ENCODE results near the gene SLC10A6. TPM values are rescaled to one million over a fixed set of nuclear protein-coding genes. Genes with fewer than 3 reads are reported as not detected.

The SLC10A6 gene
- polyA plus RNA-seq, 2 of the 4 experiments (the other 2 are of a cell fraction), result not detected

GRCh38 chr4:86896596-86896995 lies 47.4 kb upstream of the SLC10A6 start:
- WGBS (ENCODE audit: missing lambda C conversion rate), result 32% methylated on average over 4 of the region's 4 CpGs
- Histone ChIP-seq H3K4me2 (no peak overlapping the region), H3K4me3 (no peak overlapping the region), H3K9me3 (no peaks in the 10 kb centered on the region), H3K27ac (no peak overlapping the region), H3K4me1 (no peaks in the 10 kb centered on the region)
- TF ChIP-seq RAD21 (conservative IDR thresholded peaks at IDR 0.05 in 1 of 2, IDR thresholded peaks at IDR 0.05 in 1 of 2), result no peak
- TF ChIP-seq, protein P1, sequence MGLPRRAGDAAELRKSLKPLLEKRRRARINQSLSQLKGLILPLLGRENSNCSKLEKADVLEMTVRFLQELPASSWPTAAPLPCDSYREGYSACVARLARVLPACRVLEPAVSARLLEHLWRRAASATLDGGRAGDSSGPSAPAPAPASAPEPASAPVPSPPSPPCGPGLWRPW (IDR thresholded peaks at IDR 0.05), result no peak
- no peak for TF ChIP-seq ESRRA (IDR thresholded peaks at IDR 0.05; ENCODE audit: borderline replicate concordance, low read length)
- TF ChIP-seq CHD2 (IDR thresholded peaks at IDR 0.05; ENCODE audit: low read length, partially characterized antibody), result no peak
- no peak for TF ChIP-seq RFX5 (IDR thresholded peaks at IDR 0.05)
- no peak for TF ChIP-seq KDM1A (IDR thresholded peaks at IDR 0.05; ENCODE audit: low read depth)
- ChIA-PET POLR2A (no interaction called here), CTCF (interaction anchor here (0.6 to 2.6 kb wide), 6 partner anchors 327 to 1100 kb away, joined by 3 to 22 read pairs (median 4); no protein-coding TSS in a partner anchor)
- DNase-seq (ENCODE audit: low read depth in 1 of 2, low spot score in 1 of 2) (no peak), ATAC-seq (no peak), FAIRE-seq (no peak)

DNA sequence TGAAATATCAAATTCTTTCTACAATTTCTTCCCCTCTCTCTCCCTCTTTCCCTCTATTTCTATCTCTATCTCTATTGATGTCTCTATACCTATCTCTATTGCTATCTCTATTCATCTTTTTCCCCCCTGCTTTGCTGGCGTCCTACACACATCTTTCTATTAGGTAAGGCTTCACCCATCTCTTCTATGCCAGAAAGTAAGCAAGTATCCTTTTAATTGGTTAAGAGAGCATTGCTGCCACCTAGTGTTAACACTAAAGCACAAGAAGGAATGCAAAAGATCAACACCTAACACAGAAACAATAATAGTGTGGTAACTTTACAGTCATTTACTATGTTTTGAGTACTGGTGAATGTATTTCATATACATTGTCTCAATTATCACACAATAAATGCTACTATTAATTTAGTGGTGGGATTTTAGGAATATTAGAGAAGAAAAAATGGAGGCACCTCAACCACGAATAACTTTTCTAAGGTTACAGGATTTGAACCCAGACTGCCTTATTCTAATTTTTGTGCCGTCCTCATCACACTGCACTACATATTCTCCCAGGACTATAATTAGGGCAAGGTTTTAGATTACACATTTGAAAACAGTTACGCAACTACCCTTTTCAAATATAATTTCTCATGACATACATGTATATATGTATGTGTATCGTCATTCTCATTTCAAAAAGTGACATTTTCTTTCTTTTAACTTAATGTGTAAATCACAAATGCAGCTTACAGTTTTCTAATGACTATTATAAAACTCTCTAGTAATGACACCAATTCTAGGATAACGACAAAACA lies 46.7 kb upstream of the SLC10A6 start:
- Histone ChIP-seq H3K4me1 (peaks cover 5% of the 10 kb centered on the region; the same call in 2 of the 3 replicates), H3K27ac (no peak overlapping the region), H3K4me2 (no peak overlapping the region), H3K9me3 (no peaks in the 10 kb centered on the region), H3K4me3 (no peak overlapping the region)
- peak; percentile 16 to 37; a peak in 2 of 6 replicates for ATAC-seq
- 53% methylated on average over 6 of the region's 6 CpGs for WGBS (ENCODE audit: missing lambda C conversion rate)
- ChIA-PET CTCF (interaction anchor here (0.6 to 3.6 kb wide), 7 partner anchors 142 to 881 kb away, joined by 3 to 51 read pairs (median 6); no protein-coding TSS in a partner anchor), POLR2A (no interaction called here)
- peak; percentile 32 for FAIRE-seq
- TF ChIP-seq, protein P1 (IDR thresholded peaks at IDR 0.05), result no peak
- TF ChIP-seq RFX5 (IDR thresholded peaks at IDR 0.05), result no peak
- TF ChIP-seq RAD21 (conservative IDR thresholded peaks at IDR 0.05 in 1 of 2, IDR thresholded peaks at IDR 0.05 in 1 of 2), result peak; percentile 85
- no peak for TF ChIP-seq TP53 (CRISPR knock-in tag; IDR thresholded peaks at IDR 0.05)
- no peak for TF ChIP-seq POLR2A (IDR thresholded peaks at IDR 0.05; ENCODE audit: low read length)
- TF ChIP-seq SMC3 (IDR thresholded peaks at IDR 0.05), result peak; percentile 82
- TF ChIP-seq ATOH8 (CRISPR knock-in tag; IDR thresholded peaks at IDR 0.05; ENCODE audit: low read depth), result no peak
- no peak for TF ChIP-seq MAX (IDR thresholded peaks at IDR 0.05)
- TF ChIP-seq NR3C1 (IDR thresholded peaks at IDR 0.05), result no peak
- no peak for TF ChIP-seq TFCP2L1 (CRISPR knock-in tag; IDR thresholded peaks at IDR 0.05)
- TF ChIP-seq EP300 (IDR thresholded peaks at IDR 0.05), result no peak
- no peak for TF ChIP-seq CEBPB (IDR thresholded peaks at IDR 0.05)
- peak; percentile 77 for TF ChIP-seq CTCF (IDR thresholded peaks at IDR 0.05)
- TF ChIP-seq HEYL (CRISPR knock-in tag; IDR thresholded peaks at IDR 0.05), result no peak
- no peak for TF ChIP-seq RARB (CRISPR knock-in tag; IDR thresholded peaks at IDR 0.05)
- no peak for TF ChIP-seq FOSL2 (IDR thresholded peaks at IDR 0.05)
- no peak for TF ChIP-seq FOSL2 (CRISPR knock-in tag; IDR thresholded peaks at IDR 0.05)
- TF ChIP-seq JUNB (IDR thresholded peaks at IDR 0.05), result no peak
- TF ChIP-seq HDAC2 (IDR thresholded peaks at IDR 0.05), result no peak
- no peak for TF ChIP-seq PHF8 (IDR thresholded peaks at IDR 0.05; ENCODE audit: borderline replicate concordance, low read depth)
- no peak for TF ChIP-seq HMGXB4 (CRISPR knock-in tag; IDR thresholded peaks at IDR 0.05; ENCODE audit: borderline replicate concordance)
- no peak for TF ChIP-seq CBX2 (IDR thresholded peaks at IDR 0.05; ENCODE audit: borderline replicate concordance, low read depth)
- TF ChIP-seq HOXB13 (CRISPR knock-in tag; IDR thresholded peaks at IDR 0.05; ENCODE audit: low read depth), result no peak
- TF ChIP-seq PBX3 (IDR thresholded peaks at IDR 0.05), result no peak
- no peak for TF ChIP-seq NPAS2 (CRISPR knock-in tag; IDR thresholded peaks at IDR 0.05; ENCODE audit: borderline replicate concordance)
- no peak for TF ChIP-seq ZNF302 (CRISPR knock-in tag; IDR thresholded peaks at IDR 0.05)
- TF ChIP-seq ELK1 (IDR thresholded peaks at IDR 0.05; ENCODE audit: low read depth, low read length), result no peak
- peak; percentile 22 to 68 for DNase-seq (ENCODE audit: low read depth in 1 of 2, low spot score in 1 of 2)
